Adipocyte (in vitro differentiated cells): ENCODE measurements around the gene ZNF445.
"Not testable (repeated sequence)": the region's sequence is repeated elsewhere in the genome, so short reads cannot be mapped to it uniquely, and the experiment has no call there.

Experiments used
- DNase-seq: peaks from one replicate; pipeline ENCODE4 v3.0.0-alpha.2; 2015; ENCODE audit warnings: low read depth
- H3K27me3 ChIP-seq: replicated peaks from 2 replicates; pipeline ENCODE4 v1.7.0; 2013; ENCODE audit warnings: mild to moderate bottlenecking, low read length, moderate library complexity; ENCODE audit not compliant: control insufficient read depth, insufficient read depth
- H3K36me3 ChIP-seq: 2 replicates; pipeline ENCODE4 v1.7.0; 2013; ENCODE audit warnings: low read length, mild to moderate bottlenecking, moderate library complexity; ENCODE audit not compliant: control insufficient read depth, insufficient read depth, severe bottlenecking
- H3K4me1 ChIP-seq: 2 replicates; pipeline ENCODE4 v1.7.0; 2013; ENCODE audit warnings: mild to moderate bottlenecking, low read length, moderate library complexity; ENCODE audit not compliant: control insufficient read depth, insufficient read depth
- H3K4me3 ChIP-seq: 2 replicates; pipeline ENCODE4 v1.7.0; 2013; ENCODE audit warnings: mild to moderate bottlenecking, low read length, moderate library complexity
- H3K9ac ChIP-seq: 2 replicates; pipeline ENCODE4 v1.7.0; 2013; ENCODE audit warnings: mild to moderate bottlenecking, low read length, moderate library complexity
- H3K9me3 ChIP-seq: 2 replicates; pipeline ENCODE4 v1.7.0; 2013; ENCODE audit warnings: mild to moderate bottlenecking, low read length, moderate library complexity; ENCODE audit not compliant: control insufficient read depth

ZNF445 gene

DNA sequence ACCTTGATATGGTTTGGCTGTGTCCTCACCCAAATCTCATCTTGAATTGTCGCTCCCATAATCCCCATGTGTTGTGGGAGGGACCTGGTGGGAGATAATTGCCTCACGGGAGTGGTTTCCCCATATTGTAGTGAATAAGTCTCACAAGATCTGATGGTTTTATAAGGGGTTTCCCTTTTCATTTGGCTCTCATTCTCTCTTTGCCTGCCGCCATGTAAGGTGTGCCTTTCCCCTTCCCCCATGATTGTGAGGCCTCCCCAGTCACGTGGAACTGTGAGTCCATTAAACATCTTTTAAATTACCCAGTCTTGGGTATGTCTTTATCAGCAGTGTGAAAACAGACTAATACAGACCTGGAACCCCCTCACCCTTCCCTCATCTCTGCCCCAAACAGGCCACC, 59.4 kb downstream of the ZNF445 start:
- H3K27me3 ChIP-seq, H3K4me3 ChIP-seq, H3K9ac ChIP-seq, H3K9me3 ChIP-seq, H3K4me1 ChIP-seq, DNase-seq, H3K36me3 ChIP-seq: not testable (repeated sequence)

DNA sequence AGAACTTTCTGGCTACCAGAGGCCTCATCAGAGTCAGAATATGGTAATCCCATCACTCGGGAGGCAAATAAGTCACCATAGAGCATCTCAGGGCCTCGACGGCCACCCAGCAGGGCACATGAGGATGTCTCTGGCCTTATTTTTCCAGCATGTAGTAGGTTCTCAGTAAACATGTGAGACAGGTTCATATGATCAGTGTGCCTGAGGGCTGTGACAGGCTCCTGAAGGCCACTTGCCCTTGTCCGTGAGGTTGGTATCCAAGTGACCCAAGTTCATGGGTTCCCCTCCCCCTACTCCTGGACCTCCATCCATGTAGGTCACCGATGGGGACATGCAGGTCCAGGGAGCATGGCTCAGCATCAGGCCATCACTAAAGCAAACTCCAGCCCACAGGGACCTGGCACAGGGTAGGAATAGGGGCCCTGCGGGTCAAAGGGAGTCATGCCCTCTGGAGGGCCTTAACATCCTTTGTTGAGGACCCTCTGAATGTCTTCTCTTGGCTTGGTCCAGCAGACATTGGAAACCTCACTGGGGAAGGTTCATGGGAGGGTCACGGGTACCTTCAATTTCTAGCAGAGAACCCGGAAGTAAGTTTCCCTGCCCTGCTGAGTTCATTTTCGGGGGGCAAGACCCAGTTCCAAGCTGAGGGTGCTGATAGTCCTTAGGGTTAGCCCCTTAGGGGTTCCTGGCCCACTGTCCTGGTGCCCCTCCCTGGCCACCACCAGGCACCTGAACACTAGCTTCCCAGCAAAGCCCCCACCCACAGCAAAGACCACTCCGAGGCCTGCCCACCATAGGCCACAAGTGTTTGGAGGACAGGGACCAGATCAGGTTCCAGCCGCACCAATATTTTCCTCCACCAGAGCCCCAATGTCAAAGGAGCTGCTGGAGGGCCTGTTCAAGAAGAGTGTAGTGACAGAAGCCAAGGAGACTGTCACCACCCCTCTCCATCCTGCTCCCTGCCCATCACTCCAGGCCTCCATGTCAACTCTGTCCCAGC, 61.1 kb downstream of the ZNF445 start:
- Histone ChIP-seq H3K9ac (no peak overlapping the region), H3K4me3 (no peak overlapping the region), H3K4me1 (no peaks in the 10 kb centered on the region), H3K27me3 (peaks cover 7% of the 10 kb centered on the region), H3K9me3 (no peaks in the 10 kb centered on the region), H3K36me3 (no peaks in the 10 kb centered on the region)
- DNase-seq, result no peak

DNA sequence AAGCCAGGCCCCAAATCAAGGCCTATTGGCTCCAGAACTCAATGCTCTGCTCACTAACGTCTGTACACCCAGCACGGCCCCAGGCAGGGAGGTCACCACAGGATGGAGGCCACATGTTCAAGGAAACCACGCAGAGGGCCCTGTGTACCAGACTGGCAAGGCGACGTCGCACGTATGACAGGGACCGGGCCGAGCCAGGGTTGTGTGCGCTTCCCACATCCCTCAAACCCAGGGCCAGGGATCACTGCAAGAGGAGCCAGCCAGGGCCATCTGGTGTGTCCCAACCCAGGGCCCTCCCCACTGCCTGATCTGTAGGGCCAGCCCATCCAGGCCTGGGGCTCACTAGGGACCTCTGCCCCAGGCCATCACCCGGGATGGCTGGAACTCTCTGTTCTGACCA, 62.0 kb downstream of the ZNF445 start:
- Histone ChIP-seq H3K36me3 (no peaks in the 10 kb centered on the region), H3K9ac (no peak overlapping the region)
- no peak for DNase-seq

DNA sequence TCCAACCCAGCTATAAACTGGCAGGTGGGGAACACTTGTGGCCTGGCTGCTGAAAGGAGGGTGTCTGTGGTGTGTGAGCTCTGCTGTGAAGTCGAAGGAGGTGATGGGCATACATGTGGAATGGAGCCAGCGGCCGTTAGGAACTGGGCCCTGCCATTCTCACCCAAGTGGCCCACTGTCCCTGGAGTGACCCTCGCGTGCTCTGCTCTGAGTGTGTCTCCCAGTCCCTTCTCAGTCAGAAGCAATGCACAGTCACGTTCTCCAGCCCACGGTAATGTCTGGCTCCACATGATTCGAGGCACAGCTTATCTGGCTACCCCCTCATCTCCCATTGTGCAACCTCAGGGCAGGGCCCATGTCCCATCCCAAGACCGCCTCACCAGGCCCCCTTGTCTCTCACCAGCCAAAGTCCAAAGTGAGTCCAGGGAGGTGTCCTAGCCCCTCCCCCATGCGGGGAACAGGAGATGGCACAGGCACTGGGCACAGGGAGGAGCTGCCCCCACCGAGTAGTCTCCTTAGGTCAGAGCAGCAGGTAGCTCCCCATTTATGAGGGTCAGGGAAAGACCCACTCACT, 62.9 kb downstream of the ZNF445 start:
- Histone ChIP-seq H3K36me3 (no peaks in the 10 kb centered on the region), H3K9ac (no peak overlapping the region), H3K4me3 (no peak overlapping the region), H3K27me3 (peaks cover 4% of the 10 kb centered on the region), H3K9me3 (no peaks in the 10 kb centered on the region), H3K4me1 (no peaks in the 10 kb centered on the region)
- DNase-seq, result no peak

More for the DNA sequence above, 62.0 kb downstream of the ZNF445 start:
- Histone ChIP-seq H3K9me3 (no peaks in the 10 kb centered on the region), H3K4me1 (no peaks in the 10 kb centered on the region), H3K4me3 (no peak overlapping the region), H3K27me3 (peaks cover 7% of the 10 kb centered on the region)

DNA sequence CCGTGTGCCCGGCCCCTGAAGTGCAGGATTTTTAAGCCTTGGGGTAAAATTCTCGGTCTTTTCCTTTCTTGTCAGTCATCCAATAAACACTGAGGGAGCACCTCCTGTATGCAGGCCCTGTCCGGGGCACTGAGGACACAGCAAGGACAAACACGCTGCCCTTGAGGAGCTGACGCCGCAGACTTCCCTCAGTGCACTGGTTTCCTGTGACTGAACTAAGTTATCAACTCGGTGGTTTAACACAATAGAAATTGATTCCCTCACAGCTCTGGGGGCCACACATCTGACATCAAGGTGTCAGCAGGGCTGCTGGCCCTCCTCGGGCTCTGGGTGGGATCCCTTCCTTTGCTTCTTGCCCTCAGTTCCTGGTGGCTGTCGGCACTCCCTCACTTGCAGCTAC, 65.1 kb downstream of the ZNF445 start:
- Histone ChIP-seq H3K9ac (no peak overlapping the region), H3K9me3 (no peaks in the 10 kb centered on the region), H3K4me3 (no peak overlapping the region), H3K4me1 (no peaks in the 10 kb centered on the region), H3K36me3 (no peaks in the 10 kb centered on the region), H3K27me3 (no peaks in the 10 kb centered on the region)
- DNase-seq, result no peak

DNA sequence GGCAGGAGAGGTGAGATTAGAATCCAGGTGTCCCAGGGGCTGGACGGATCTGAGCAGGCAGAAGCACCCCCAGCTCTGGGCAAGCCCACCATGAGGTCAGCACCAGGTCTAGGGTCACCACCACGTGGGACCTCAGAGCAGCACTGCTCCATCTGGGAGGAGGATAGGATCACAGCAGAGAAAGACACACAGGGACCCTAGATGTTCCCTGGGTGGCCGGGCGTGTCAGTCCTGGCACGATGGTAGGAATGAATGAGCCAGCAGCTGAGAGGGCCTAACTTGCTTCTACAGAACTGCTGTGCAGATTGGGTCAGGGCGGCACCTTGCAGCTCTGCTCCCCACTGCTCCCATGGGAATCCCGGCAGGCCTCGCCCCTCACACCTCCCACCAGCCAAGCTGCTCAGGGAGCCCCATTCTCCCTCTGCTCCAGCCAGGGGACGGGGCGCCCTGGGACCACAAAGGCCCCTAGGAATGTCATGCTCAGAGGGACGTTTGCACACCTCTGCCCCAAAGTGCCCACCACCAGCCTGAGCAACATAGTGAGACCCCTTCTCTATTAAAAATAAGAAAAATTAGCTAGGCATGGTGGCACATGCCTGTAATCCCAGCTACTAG, 66.3 kb downstream of the ZNF445 start:
- H3K36me3 ChIP-seq, result no peaks in the 10 kb centered on the region
- H3K4me3 ChIP-seq, result no peak overlapping the region
- H3K4me1 ChIP-seq, result no peaks in the 10 kb centered on the region
- H3K27me3 ChIP-seq, result no peaks in the 10 kb centered on the region
- no peak overlapping the region for H3K9ac ChIP-seq
- no peak for DNase-seq
- no peaks in the 10 kb centered on the region for H3K9me3 ChIP-seq

DNA sequence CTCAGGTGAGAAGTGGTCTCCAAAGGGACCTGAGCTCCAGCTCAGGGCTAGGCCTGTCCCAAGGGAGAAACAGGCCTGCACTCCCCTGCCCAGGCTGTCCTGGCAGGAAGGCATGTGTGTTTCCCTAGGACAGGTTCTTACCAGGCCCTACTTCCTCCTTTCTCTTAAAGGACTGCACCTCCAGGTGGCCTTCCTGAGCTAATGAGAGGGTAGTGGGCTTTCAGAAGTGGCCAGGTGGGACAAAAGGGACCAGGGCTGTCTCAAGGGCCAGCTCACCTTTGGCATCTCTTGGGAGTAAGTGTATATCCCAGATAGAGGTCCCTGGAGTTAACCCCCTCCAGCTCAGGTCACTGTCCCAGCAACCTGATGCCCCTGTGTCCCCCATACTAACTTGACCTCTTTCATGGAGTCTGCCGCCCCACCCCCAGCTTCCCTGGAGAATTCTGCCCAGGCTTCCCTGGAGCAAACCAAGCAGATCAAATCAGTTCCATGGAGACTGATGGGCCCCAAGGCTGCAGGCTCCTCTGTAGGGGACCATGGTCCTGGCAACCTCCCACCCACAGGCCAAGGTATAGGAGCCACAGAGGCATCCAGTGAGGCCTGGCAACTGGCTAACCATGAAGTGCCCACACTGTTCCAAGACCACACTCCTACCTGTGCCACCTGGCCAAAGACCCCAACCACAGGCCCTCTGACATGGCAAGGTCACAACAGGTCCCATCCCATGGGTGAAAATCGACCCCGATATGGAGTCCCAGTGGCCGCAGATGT, 67.6 kb downstream of the ZNF445 start:
- Histone ChIP-seq H3K4me3 (no peak overlapping the region), H3K4me1 (no peaks in the 10 kb centered on the region), H3K9me3 (no peaks in the 10 kb centered on the region), H3K36me3 (no peaks in the 10 kb centered on the region), H3K27me3 (no peaks in the 10 kb centered on the region), H3K9ac (no peak overlapping the region)
- DNase-seq, result no peak

DNA sequence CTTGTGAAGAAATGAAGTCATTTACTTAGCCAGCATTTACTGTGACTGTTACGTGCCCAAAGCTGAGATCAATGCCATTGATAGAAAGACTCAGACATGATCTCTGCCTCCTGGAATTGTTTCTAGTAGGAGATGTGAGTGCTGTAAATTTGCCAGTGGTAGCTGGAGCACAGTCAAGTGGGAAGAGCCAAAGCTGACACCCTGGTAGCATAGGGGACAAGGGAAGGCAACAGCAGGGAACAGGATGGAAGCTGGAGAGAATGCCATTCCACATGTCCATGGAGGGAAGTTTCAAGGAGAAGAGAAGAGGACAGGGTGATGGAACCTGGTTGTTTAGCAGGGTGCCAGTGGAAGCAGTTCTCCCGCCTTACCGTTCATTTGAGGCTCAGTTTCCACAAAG, 74.9 kb downstream of the ZNF445 start:
- Histone ChIP-seq H3K27me3 (no peaks in the 10 kb centered on the region), H3K4me1 (no peaks in the 10 kb centered on the region), H3K9ac (no peak overlapping the region), H3K36me3 (peaks cover 13% of the 10 kb centered on the region), H3K4me3 (no peak overlapping the region), H3K9me3 (no peaks in the 10 kb centered on the region)
- no peak for DNase-seq

DNA sequence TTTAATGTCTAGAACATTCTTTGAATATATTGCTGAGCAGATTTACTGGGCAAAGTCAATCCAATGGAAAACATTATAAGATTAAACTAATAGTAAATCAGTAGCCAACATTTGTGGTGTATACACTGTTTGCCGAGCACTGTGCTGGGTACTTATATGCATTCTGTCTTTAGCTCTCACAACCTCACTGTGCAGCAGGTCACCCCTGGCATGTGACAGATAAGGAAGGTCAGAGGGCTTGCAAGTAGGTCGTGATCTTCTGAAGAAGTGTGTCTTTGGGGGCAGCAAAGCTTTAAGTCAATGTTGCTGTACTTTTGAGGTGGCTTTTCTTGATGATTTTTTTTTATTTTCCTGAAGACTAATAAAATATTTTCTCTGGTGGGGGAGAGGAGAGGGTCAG, 76.7 kb downstream of the ZNF445 start:
- Histone ChIP-seq H3K36me3 (peaks cover 25% of the 10 kb centered on the region), H3K27me3 (no peaks in the 10 kb centered on the region), H3K9me3 (no peaks in the 10 kb centered on the region), H3K4me3 (no peak overlapping the region), H3K9ac (no peak overlapping the region), H3K4me1 (no peaks in the 10 kb centered on the region)
- no peak for DNase-seq

DNA sequence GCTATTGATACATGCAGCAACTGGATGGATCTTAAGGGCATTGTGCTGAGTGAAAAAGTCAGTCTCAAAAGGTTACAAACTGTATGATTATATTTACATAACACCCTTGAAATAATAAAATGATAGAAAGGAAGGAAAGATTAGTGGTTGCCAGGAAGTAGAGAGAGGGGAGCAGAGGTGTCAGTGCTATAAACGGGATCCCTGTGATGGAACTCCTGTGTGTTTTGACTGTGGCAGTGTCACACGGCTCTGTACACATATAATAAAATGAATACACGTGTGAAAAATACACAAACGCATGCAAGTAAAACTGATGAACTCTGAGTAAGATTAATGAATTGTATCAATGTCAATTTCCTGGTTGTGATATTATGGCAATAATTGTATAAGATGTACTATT, 78.6 kb downstream of the ZNF445 start:
- Histone ChIP-seq H3K27me3 (no peaks in the 10 kb centered on the region), H3K36me3 (peaks cover 21% of the 10 kb centered on the region), H3K9ac (no peak overlapping the region), H3K9me3 (no peaks in the 10 kb centered on the region), H3K4me3 (no peak overlapping the region), H3K4me1 (no peaks in the 10 kb centered on the region)
- no peak for DNase-seq

DNA sequence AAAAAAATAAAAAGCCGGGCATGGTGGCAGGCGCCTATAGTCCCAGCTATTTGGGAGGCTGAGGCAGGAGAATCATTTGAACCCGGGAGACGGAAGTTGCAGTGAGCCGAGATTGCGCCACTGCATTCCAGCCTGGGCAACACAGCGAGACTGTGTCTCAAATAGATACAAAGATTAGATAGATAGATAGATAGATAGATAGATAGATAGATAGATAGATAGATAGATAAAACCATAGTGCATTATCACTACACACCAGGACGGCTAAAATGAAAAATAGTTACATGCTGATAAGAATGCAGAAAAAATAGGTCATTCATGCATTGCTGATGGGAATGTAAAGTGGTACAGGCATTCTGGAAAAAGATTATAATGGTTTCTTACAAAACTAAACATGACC, 79.2 kb downstream of the ZNF445 start:
- not testable (repeated sequence) for H3K9me3 ChIP-seq, H3K27me3 ChIP-seq, H3K9ac ChIP-seq, H3K4me3 ChIP-seq, DNase-seq, H3K4me1 ChIP-seq
- peaks cover 21% of the 10 kb centered on the region for H3K36me3 ChIP-seq
